ENCODE measurements around the gene ADAMTS2.

The ADAMTS2 gene

GRCh38 chr5:179195561-179196404 is 149.5 kb downstream of the ADAMTS2 start:
- no peak for TF ChIP-seq CTCF (IDR thresholded peaks at IDR 0.05; ENCODE audit: insufficient read depth, low read length, missing control alignments)
- DNase-seq (ENCODE audit: low read depth, low spot score), result no peak
- H3K4me3 ChIP-seq (ENCODE audit: low read depth, low read length), result no peak overlapping the region
- CTCF ChIA-PET, result interaction anchor here (1.2 to 1.9 kb wide), 2 partner anchors 15 to 28 kb away, joined by 3 to 5 read pairs; no protein-coding TSS in a partner anchor
- POLR2A ChIA-PET, result no interaction called here

- DNase-seq (ENCODE audit: low read depth, low spot score), result no peak
- no peak overlapping the region for H3K4me3 ChIP-seq (ENCODE audit: low read depth, low read length)
- ChIA-PET POLR2A (no interaction called here), CTCF (interaction anchor here (1.2 kb wide), 1 partner anchor 27 kb away, joined by 3 read pairs; no protein-coding TSS in a partner anchor)
- TF ChIP-seq CTCF (IDR thresholded peaks at IDR 0.05; ENCODE audit: insufficient read depth, low read length, missing control alignments), result no peak
These were observed 150.3 kb downstream of the ADAMTS2 start for GRCh38 chr5:179194941-179195381.

- ChIA-PET POLR2A (no interaction called here), CTCF (interaction anchor here (1.2 kb wide), 1 partner anchor 27 kb away, joined by 3 read pairs; no protein-coding TSS in a partner anchor)
- H3K4me3 ChIP-seq (ENCODE audit: low read depth, low read length), result no peak overlapping the region
- no peak for TF ChIP-seq CTCF (IDR thresholded peaks at IDR 0.05; ENCODE audit: insufficient read depth, low read length, missing control alignments)
- DNase-seq (ENCODE audit: low read depth, low spot score), result no peak
These were observed 150.9 kb downstream of the ADAMTS2 start for GRCh38 chr5:179194201-179194910.

- ChIA-PET POLR2A (no interaction called here), CTCF (no interaction called here)
- DNase-seq (ENCODE audit: low read depth, low spot score), result no peak
- no peak for TF ChIP-seq CTCF (IDR thresholded peaks at IDR 0.05; ENCODE audit: insufficient read depth, low read length, missing control alignments)
- H3K4me3 ChIP-seq (ENCODE audit: low read depth, low read length), result no peak overlapping the region
These were observed 151.5 kb downstream of the ADAMTS2 start for GRCh38 chr5:179193746-179194145.

GRCh38 chr5:179192891-179193470 is 152.3 kb downstream of the ADAMTS2 start:
- no peak for TF ChIP-seq CTCF (IDR thresholded peaks at IDR 0.05; ENCODE audit: insufficient read depth, low read length, missing control alignments)
- H3K4me3 ChIP-seq (ENCODE audit: low read depth, low read length), result no peak overlapping the region
- DNase-seq (ENCODE audit: low read depth, low spot score), result no peak
- ChIA-PET POLR2A (no interaction called here), CTCF (interaction anchor here (1.2 kb wide), 1 partner anchor 20 kb away, joined by 3 read pairs; no protein-coding TSS in a partner anchor)
